ENCODE data around the gene MSRB1. TPM values are rescaled to one million over a fixed set of nuclear protein-coding genes. Genes with fewer than 3 reads are reported as not detected.
"Not testable (repeated sequence)": the region's sequence is repeated elsewhere in the genome, so short reads cannot be mapped to it uniquely, and the experiment has no call there.

The MSRB1 gene
- total RNA-seq, 2 donors from 2014 or later, result 13.7 to 21.9 TPM

GRCh38 chr16:1899641-1900451 lies 43.2 kb downstream of the MSRB1 start:
- no peak for DNase-seq (ENCODE audit: low spot score)
- H3K9me3 ChIP-seq, result no peaks in the 10 kb centered on the region
- H3K4me1 ChIP-seq, result no peaks in the 10 kb centered on the region
- no peaks in the 10 kb centered on the region for H3K27me3 ChIP-seq
- no peak overlapping the region for H3K27ac ChIP-seq
- H3K4me3 ChIP-seq, result no peak overlapping the region
- H3K36me3 ChIP-seq, result no peaks in the 10 kb centered on the region
- no peak for TF ChIP-seq CTCF (IDR thresholded peaks at IDR 0.05)

GRCh38 chr16:1897692-1898091 lies 45.3 kb downstream of the MSRB1 start:
- not testable (repeated sequence) for H3K27ac ChIP-seq; H3K9me3 ChIP-seq; H3K36me3 ChIP-seq; H3K4me3 ChIP-seq; H3K27me3 ChIP-seq; DNase-seq (ENCODE audit: low spot score); H3K4me1 ChIP-seq

- no peak for TF ChIP-seq CTCF (IDR thresholded peaks at IDR 0.05)
- Histone ChIP-seq H3K36me3 (no peaks in the 10 kb centered on the region), H3K27me3 (no peaks in the 10 kb centered on the region), H3K9me3 (no peaks in the 10 kb centered on the region), H3K4me1 (no peaks in the 10 kb centered on the region), H3K4me3 (no peak overlapping the region), H3K27ac (no peak overlapping the region)
- DNase-seq (ENCODE audit: low spot score), result no peak
Observed at GRCh38 chr16:1895949-1896675, 46.9 kb downstream of the MSRB1 start.

GRCh38 chr16:1895068-1895467 lies 47.9 kb downstream of the MSRB1 start:
- Histone ChIP-seq H3K27me3 (no peaks in the 10 kb centered on the region), H3K4me3 (no peak overlapping the region), H3K27ac (no peak overlapping the region), H3K9me3 (no peaks in the 10 kb centered on the region), H3K4me1 (no peaks in the 10 kb centered on the region), H3K36me3 (no peaks in the 10 kb centered on the region)
- TF ChIP-seq CTCF (IDR thresholded peaks at IDR 0.05), result no peak
- DNase-seq (ENCODE audit: low spot score), result no peak

- Histone ChIP-seq H3K4me1 (no peaks in the 10 kb centered on the region), H3K4me3 (no peak overlapping the region), H3K36me3 (no peaks in the 10 kb centered on the region), H3K27me3 (no peaks in the 10 kb centered on the region), H3K9me3 (no peaks in the 10 kb centered on the region), H3K27ac (no peak overlapping the region)
- DNase-seq (ENCODE audit: low spot score), result no peak
- no peak for TF ChIP-seq CTCF (IDR thresholded peaks at IDR 0.05)
Observed at GRCh38 chr16:1890708-1891050, 52.3 kb downstream of the MSRB1 start.

- H3K36me3 ChIP-seq, result no peaks in the 10 kb centered on the region
- H3K9me3 ChIP-seq, result no peaks in the 10 kb centered on the region
- no peak for TF ChIP-seq CTCF (IDR thresholded peaks at IDR 0.05)
- H3K27ac ChIP-seq, result no peak overlapping the region
- DNase-seq (ENCODE audit: low spot score), result no peak
- no peak overlapping the region for H3K4me3 ChIP-seq
- H3K27me3 ChIP-seq, result no peaks in the 10 kb centered on the region
- H3K4me1 ChIP-seq, result no peaks in the 10 kb centered on the region
Observed at GRCh38 chr16:1890024-1890707, 52.8 kb downstream of the MSRB1 start.
